GM18520 (cell line): Measurements from ENCODE around the gene ACOX1.

Source experiments
- ATAC-seq: cut with Tn5 transposase; IDR thresholded peaks from one replicate; pipeline ENCODE4 v1.9.1; 2021; ENCODE audit not compliant: unreplicated experiment

ACOX1 gene

GRCh38 chr17:75893305-75894048 is 85.5 kb downstream of the ACOX1 start:
- ATAC-seq = no peak

- no peak for ATAC-seq
Observed at GRCh38 chr17:75892556-75893224, 86.3 kb downstream of the ACOX1 start.

GRCh38 chr17:75891605-75892555 is 87.1 kb downstream of the ACOX1 start:
- ATAC-seq = no peak
